ENCODE data around the gene DHX57.

DHX57 gene

GRCh38 chr2:38783586-38783985 lies 92.1 kb downstream of the DHX57 start:
- TF ChIP-seq REST (IDR thresholded peaks at IDR 0.05; ENCODE audit: insufficient read depth in 1 of 2, low read depth in 2 of 2, low read length in 2 of 2) (no peak), POLR2AphosphoS5 (IDR thresholded peaks at IDR 0.05; ENCODE audit: low read depth, low read length) (no peak), SIN3A (IDR thresholded peaks at IDR 0.05; ENCODE audit: borderline replicate concordance, insufficient read depth, low read length) (no peak), FOXP2 (optimal IDR thresholded peaks at IDR 0.05; ENCODE audit: borderline replicate concordance, extremely low read depth, extremely low read length, insufficient read depth) (no peak), TAF1 (IDR thresholded peaks at IDR 0.05; ENCODE audit: borderline replicate concordance, insufficient read depth, low read length) (no peak)

- no peak for TF ChIP-seq POLR2AphosphoS5 (IDR thresholded peaks at IDR 0.05; ENCODE audit: low read depth, low read length)
- TF ChIP-seq TAF1 (IDR thresholded peaks at IDR 0.05; ENCODE audit: borderline replicate concordance, insufficient read depth, low read length): no peak
- no peak for TF ChIP-seq SIN3A (IDR thresholded peaks at IDR 0.05; ENCODE audit: borderline replicate concordance, insufficient read depth, low read length)
- TF ChIP-seq FOXP2 (optimal IDR thresholded peaks at IDR 0.05; ENCODE audit: borderline replicate concordance, extremely low read depth, extremely low read length, insufficient read depth): no peak
- no peak for TF ChIP-seq REST (IDR thresholded peaks at IDR 0.05; ENCODE audit: insufficient read depth in 1 of 2, low read depth in 2 of 2, low read length in 2 of 2)
These were observed 97.0 kb downstream of the DHX57 start for GRCh38 chr2:38778687-38779082.

GRCh38 chr2:38776531-38776930 lies 99.2 kb downstream of the DHX57 start:
- TF ChIP-seq TAF1 (IDR thresholded peaks at IDR 0.05; ENCODE audit: borderline replicate concordance, insufficient read depth, low read length): no peak
- no peak for TF ChIP-seq SIN3A (IDR thresholded peaks at IDR 0.05; ENCODE audit: borderline replicate concordance, insufficient read depth, low read length)
- TF ChIP-seq FOXP2 (optimal IDR thresholded peaks at IDR 0.05; ENCODE audit: borderline replicate concordance, extremely low read depth, extremely low read length, insufficient read depth): no peak

- TF ChIP-seq FOXP2 (optimal IDR thresholded peaks at IDR 0.05; ENCODE audit: borderline replicate concordance, extremely low read depth, extremely low read length, insufficient read depth): no peak
- no peak for TF ChIP-seq SIN3A (IDR thresholded peaks at IDR 0.05; ENCODE audit: borderline replicate concordance, insufficient read depth, low read length)
- TF ChIP-seq REST (IDR thresholded peaks at IDR 0.05; ENCODE audit: insufficient read depth in 1 of 2, low read depth in 2 of 2, low read length in 2 of 2): no peak
- TF ChIP-seq POLR2AphosphoS5 (IDR thresholded peaks at IDR 0.05; ENCODE audit: low read depth, low read length): no peak
- no peak for TF ChIP-seq TAF1 (IDR thresholded peaks at IDR 0.05; ENCODE audit: borderline replicate concordance, insufficient read depth, low read length)
These were observed 99.9 kb downstream of the DHX57 start for GRCh38 chr2:38775921-38776225.

GRCh38 chr2:38775097-38775920 lies 100.4 kb downstream of the DHX57 start:
- TF ChIP-seq FOXP2 (optimal IDR thresholded peaks at IDR 0.05; ENCODE audit: borderline replicate concordance, extremely low read depth, extremely low read length, insufficient read depth): no peak
- no peak for TF ChIP-seq REST (IDR thresholded peaks at IDR 0.05; ENCODE audit: insufficient read depth in 1 of 2, low read depth in 2 of 2, low read length in 2 of 2)
- no peak for TF ChIP-seq POLR2AphosphoS5 (IDR thresholded peaks at IDR 0.05; ENCODE audit: low read depth, low read length)
- no peak for TF ChIP-seq SIN3A (IDR thresholded peaks at IDR 0.05; ENCODE audit: borderline replicate concordance, insufficient read depth, low read length)
- no peak for TF ChIP-seq TAF1 (IDR thresholded peaks at IDR 0.05; ENCODE audit: borderline replicate concordance, insufficient read depth, low read length)
